ENCODE results near the gene CD300A.

CD300A gene

GRCh38 chr17:74522381-74523105 is 56.1 kb downstream of the CD300A start:
- DNase-seq: no peak

- DNase-seq: no peak
Observed at GRCh38 chr17:74523308-74523707, 56.9 kb downstream of the CD300A start.

DNA sequence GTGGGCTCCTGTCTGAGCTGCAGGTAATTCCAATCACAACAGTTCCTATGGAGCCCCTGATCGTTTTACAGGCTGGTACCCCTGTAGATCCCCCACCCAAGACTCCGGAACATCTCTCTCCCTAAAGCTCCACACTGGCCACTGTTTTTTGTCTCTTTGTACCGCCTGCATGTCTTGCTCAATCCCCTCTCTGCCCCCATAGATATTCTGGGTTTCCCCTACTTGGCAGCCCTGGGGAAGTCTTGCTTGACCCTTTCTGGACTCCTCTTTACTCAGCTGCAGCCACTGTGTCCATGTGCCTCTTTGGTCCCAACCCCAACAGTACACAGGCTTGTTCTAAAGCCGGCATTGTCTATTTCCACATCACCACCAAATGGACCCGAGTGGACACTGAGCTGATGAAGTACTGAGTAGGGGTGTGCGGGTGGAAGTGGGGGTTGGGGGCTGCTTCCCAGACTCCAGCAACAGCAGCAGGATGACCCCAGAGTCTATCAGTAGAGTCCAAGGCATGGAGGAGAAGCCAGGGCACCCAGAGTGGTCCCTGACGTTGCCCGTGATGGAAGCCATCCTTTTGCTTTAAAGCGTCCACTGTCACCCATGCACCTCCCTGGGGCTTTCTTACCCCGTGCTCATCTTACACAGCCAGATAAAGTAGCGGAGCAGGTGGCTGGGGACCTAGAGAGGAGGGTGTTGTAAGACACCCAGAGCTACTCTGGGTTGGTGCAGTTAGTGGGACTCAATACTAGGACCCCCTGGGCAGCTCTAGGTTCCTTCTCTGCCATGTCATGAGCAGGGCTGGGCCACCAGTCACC is 58.4 kb downstream of the CD300A start:
- DNase-seq: no peak

GRCh38 chr17:74525465-74525725 is 59.0 kb downstream of the CD300A start:
- DNase-seq: no peak

DNA sequence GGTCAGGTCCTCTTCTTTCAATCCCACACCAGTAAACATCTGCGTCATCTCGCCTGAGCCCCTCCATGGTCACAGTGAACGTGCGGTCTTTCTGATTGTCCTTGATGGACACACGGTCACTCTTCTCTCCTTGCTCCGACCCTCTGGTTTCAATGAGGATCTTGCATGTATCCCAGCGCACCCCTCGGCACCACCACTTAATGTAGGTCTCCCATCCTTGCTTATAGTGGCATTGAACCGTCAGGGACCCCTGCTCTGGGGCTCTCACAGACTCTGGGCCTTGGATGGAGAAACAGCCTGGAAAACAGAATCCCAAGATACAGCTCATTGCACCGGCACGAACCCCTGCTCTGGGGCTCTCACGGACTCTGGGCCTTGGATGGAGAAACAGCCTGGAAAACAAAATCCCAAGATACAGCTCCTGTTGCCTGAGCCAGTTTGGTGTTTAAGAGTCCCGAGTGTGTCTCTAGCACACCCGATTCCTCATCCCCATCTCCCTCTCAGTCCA is 59.4 kb downstream of the CD300A start:
- no peak for DNase-seq

GRCh38 chr17:74526681-74527080 is 60.2 kb downstream of the CD300A start:
- DNase-seq: no peak

DNA sequence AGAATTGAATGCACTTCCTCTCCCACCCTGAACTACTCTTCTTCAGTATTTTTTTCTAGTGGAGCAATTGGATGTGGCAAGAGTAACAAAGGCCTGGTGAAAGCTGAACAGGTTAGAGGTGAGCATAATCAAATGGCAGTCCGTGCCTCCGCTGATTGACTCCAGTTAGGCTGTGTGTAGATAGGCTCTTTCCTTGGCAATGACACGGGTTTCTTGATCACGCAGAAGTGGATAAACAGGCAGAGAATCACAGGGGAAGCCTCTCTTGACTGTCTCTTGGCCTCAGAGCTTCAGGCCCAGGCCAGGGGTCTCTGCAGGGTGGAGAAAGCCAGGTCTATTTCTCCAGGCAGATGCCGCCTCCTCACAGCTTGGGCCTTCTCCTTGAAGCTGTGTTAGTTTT is 60.6 kb downstream of the CD300A start:
- DNase-seq: no peak

DNA sequence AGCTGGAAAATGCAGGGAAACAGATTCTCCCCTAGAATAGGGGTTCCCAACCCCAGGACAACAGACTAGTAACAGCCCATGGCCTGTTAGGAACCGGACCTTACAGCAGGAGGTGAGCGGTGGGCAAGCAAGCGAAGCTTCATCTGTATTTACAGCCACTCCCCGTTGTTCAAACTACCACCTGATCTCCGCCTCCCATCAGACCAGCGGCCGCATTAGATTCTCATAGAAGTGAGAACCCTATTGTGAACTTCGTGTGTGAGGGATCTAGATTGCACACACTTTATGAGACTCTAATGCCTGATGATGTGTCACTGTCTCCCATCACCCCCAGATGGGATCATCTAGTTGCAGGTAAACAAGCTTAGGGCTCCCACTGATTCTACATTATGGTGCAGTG is 61.3 kb downstream of the CD300A start:
- no peak for DNase-seq

- DNase-seq: no peak
Observed at GRCh38 chr17:74528491-74529199, 62.2 kb downstream of the CD300A start.

DNA sequence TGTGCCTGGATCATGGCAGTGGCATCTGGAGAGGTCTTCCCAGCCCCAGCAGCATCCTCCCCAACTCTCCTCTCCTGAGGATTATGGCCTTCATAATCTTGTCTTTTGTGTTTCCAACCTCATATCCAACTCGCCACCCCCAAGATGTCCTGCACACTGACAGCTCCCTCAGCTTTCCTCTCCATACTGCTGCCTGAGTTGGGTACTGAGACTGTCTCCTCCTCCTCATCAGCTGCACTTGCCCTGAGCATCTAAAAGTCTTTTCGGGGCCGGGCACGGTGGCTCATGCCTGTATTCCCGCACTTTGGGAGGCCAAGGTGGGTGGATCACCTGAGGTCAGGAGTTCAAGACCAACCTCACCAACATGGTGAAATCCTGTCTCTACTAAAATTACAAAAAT is 62.8 kb downstream of the CD300A start:
- no peak for DNase-seq

DNA sequence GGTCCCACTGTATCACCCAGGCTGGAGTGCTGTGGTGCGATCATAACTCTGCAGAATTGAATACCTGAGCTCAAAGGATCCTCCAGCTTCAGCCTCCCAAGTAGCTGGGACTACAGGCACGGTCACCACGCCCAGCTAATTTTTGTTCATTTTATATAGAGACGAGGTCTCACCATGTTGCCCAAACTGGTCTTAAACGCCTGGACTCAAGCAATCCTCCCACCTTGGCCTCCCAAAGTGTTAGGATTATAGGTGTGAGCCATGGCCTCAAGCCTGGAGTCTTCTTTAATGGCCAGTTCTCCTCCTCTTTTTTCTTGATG is 64.4 kb downstream of the CD300A start:
- DNase-seq: no peak

DNA sequence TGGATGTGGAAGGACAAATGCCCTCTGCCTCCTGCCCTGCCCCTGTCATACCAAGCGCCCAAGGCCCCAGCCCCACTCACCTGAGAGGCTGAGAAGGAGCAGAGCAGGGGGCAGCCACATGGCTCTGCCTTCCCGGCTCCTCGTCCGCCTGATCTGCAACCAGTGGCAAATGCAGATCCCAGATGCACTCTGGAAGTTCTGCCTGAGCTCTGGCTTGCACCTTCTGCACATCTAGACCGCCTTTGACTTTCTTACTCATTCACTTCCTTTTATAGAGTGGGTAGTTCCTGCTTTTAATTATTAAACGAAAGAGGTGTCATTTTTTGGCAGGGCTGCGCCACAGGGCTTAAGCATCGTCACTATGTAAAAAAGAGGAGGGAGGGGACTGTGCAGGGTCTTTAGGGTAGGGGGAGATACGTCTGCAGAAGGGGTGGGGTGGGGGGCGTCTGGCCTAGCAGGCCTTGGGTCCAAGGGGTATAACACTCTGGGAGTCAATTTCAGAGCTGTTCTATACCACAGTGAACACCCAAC is 64.9 kb downstream of the CD300A start, which contains the start of gene CD300LB:
TSS of gene CD300LB (minus strand) at position 245 of the 531 bp plus-strand sequence. CDS start at position 120, 125 bp downstream.
- DNase-seq: no peak

DNA sequence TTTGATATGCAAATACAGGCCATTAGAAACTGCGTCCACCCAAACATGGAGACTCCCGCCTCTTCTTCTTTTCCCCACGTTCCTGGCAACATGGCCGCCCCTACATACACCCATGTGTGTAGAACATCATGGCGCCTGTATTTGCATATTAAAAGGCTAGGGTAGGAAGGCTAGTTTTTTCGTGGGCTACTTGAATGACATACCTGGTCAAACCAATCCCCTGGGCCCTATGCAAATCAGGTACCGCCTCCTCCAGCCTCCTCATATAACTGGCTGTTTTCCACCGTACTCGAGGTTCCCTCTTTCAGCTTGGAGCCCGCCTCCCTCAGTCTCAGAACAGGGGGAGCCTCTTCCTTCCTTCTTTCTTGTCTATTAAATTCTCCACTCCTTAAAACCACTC is 65.7 kb downstream of the CD300A start:
- DNase-seq: no peak
